NCI-H226 (cell line): ENCODE data around the gene CASTOR1.
"Not testable (repeated sequence)": the region's sequence is repeated elsewhere in the genome, so short reads cannot be mapped to it uniquely, and the experiment has no call there.

Experiments used
- DNase-seq: peaks from one replicate; pipeline ENCODE4 v3.0.0-alpha.2; 2015

The CASTOR1 gene

GRCh38 chr22:30289141-30289979 lies at the start of gene CASTOR1:
TSS of gene CASTOR1 (minus strand) at chr22:30289505. CDS start at chr22:30289497, 8 bp downstream.
- DNase-seq, result peak; percentile 79

- DNase-seq, result no peak
Measured at GRCh38 chr22:30338802-30339201, 49.5 kb upstream of the CASTOR1 start.

GRCh38 chr22:30338341-30338740 lies 49.0 kb upstream of the CASTOR1 start:
- DNase-seq, result not testable (repeated sequence)

- DNase-seq, result no peak
Measured at GRCh38 chr22:30337461-30337778, 48.1 kb upstream of the CASTOR1 start.

GRCh38 chr22:30336752-30337460 lies 47.6 kb upstream of the CASTOR1 start:
- DNase-seq, result no peak

- DNase-seq, result no peak
Measured at GRCh38 chr22:30335236-30335635, 45.9 kb upstream of the CASTOR1 start.

GRCh38 chr22:30334646-30335045 lies 45.3 kb upstream of the CASTOR1 start:
- DNase-seq, result no peak

GRCh38 chr22:30333707-30334087 lies 44.4 kb upstream of the CASTOR1 start:
- DNase-seq, result no peak

GRCh38 chr22:30332994-30333706 lies 43.8 kb upstream of the CASTOR1 start:
- DNase-seq, result no peak

GRCh38 chr22:30332551-30332950 lies 43.2 kb upstream of the CASTOR1 start:
- DNase-seq, result no peak

- no peak for DNase-seq
Measured at GRCh38 chr22:30328466-30329049, 39.3 kb upstream of the CASTOR1 start.

- no peak for DNase-seq
Measured at GRCh38 chr22:30327864-30328345, 38.6 kb upstream of the CASTOR1 start.

- peak; percentile 68 for DNase-seq
Measured at GRCh38 chr22:30326706-30327362, 37.5 kb upstream of the CASTOR1 start, which contains the start of gene TBC1D10A. TSS of gene TBC1D10A (minus strand) at chr22:30326941. CDS start at chr22:30326881, 60 bp downstream.

- DNase-seq, result peak; percentile 10
Measured at GRCh38 chr22:30326255-30326705, 37.0 kb upstream of the CASTOR1 start.

GRCh38 chr22:30325724-30326254 lies 36.5 kb upstream of the CASTOR1 start:
- no peak for DNase-seq

GRCh38 chr22:30325065-30325720 lies 35.9 kb upstream of the CASTOR1 start:
- peak; percentile 77 for DNase-seq

- no peak for DNase-seq
Measured at GRCh38 chr22:30324014-30324730, 34.9 kb upstream of the CASTOR1 start.

- no peak for DNase-seq
Measured at GRCh38 chr22:30323246-30323645, 33.9 kb upstream of the CASTOR1 start.

- no peak for DNase-seq
Measured at GRCh38 chr22:30321461-30321860, 32.2 kb upstream of the CASTOR1 start.

- no peak for DNase-seq
Measured at GRCh38 chr22:30320021-30320556, 30.8 kb upstream of the CASTOR1 start.
